K562 (cell line): Measurements from ENCODE around the gene REM2. TPM values are rescaled to one million over a fixed set of nuclear protein-coding genes. Genes with fewer than 3 reads are reported as not detected.

ENCODE experiments used
- ADNP ChIP-seq: fragments of 200-800 bp; sonication (Bioruptor generic); IDR thresholded peaks from 2 replicates; pipeline ENCODE4 v1.6.1; 2016; ENCODE audit warnings: missing genetic modification characterization, missing compliant biosample characterization
- EP400 ChIP-seq: fragments of 450-650 bp; IDR thresholded peaks from 2 replicates; pipeline ENCODE4 v1.6.1; 2017; ENCODE audit warnings: antibody characterized with exemption, mild to moderate bottlenecking, moderate library complexity
- HDAC1 ChIP-seq, 2 experiments: fragments of 450-650 bp; IDR thresholded peaks; 2 replicates each; pipeline ENCODE4 v1.6.1; 2016 to 2017; ENCODE audit warnings: inconsistent platforms in 1 of 2, mild to moderate bottlenecking in 1 of 2, moderate library complexity in 1 of 2
- HDAC3 ChIP-seq: fragments of 450-650 bp; IDR thresholded peaks from 2 replicates; pipeline ENCODE4 v1.6.1; 2018; ENCODE audit warnings: borderline replicate concordance, mild to moderate bottlenecking, moderate library complexity; ENCODE audit not compliant: partially characterized antibody
- HLTF ChIP-seq: fragments of 450-650 bp; IDR thresholded peaks from 2 replicates; pipeline ENCODE4 v1.6.1; 2016
- HMG20A ChIP-seq: fragments of 450-650 bp; formaldehyde crosslinking; conservative IDR thresholded peaks from 2 replicates; pipeline ENCODE4 v1.4.0; 2020; ENCODE audit warnings: mild to moderate bottlenecking, mixed read lengths
- KAT7 ChIP-seq: sonication (generic); formaldehyde crosslinking; IDR thresholded peaks from 2 replicates; pipeline ENCODE4 v1.8.0; 2022; ENCODE audit warnings: missing genetic modification reagents, mild to moderate bottlenecking, borderline replicate concordance
- LEF1 ChIP-seq: fragments of 450-650 bp; IDR thresholded peaks from 2 replicates; pipeline ENCODE4 v1.6.1; 2016; ENCODE audit warnings: mild to moderate bottlenecking
- MEIS2 ChIP-seq: fragments of 450-650 bp; IDR thresholded peaks from 2 replicates; pipeline ENCODE4 v1.6.1; 2014; ENCODE audit warnings: mild to moderate bottlenecking; ENCODE audit not compliant: partially characterized antibody
- MXI1 ChIP-seq: IDR thresholded peaks from 2 replicates; pipeline ENCODE4 v1.6.1; 2011; ENCODE audit warnings: low read depth, mild to moderate bottlenecking, improper control_type of control experiment, low read length
- NCOA2 ChIP-seq, 2 experiments: fragments of 450-650 bp; IDR thresholded peaks; 2 replicates each; pipeline ENCODE4 v1.6.1; 2018; ENCODE audit warnings: mild to moderate bottlenecking in 2 of 2, moderate library complexity in 1 of 2; ENCODE audit not compliant: partially characterized antibody in 2 of 2
- NFYB ChIP-seq: IDR thresholded peaks from 2 replicates; pipeline ENCODE4 v1.6.1; 2011; ENCODE audit warnings: mild to moderate bottlenecking, moderate library complexity; ENCODE audit not compliant: insufficient read length; ENCODE audit errors: extremely low read depth
- OTX1 ChIP-seq: fragments of 450-650 bp; formaldehyde crosslinking; IDR thresholded peaks from 2 replicates; pipeline ENCODE4 v1.4.0; 2022; ENCODE audit warnings: mild to moderate bottlenecking
- POLR2B ChIP-seq: fragments of 450-650 bp; IDR thresholded peaks from 2 replicates; pipeline ENCODE4 v1.6.1; 2018; ENCODE audit warnings: low read depth; ENCODE audit not compliant: partially characterized antibody
- RHOXF2B ChIP-seq: fragments of 250-450 bp; sonication (Bioruptor Pico); conservative IDR thresholded peaks from 2 replicates; pipeline ENCODE4 v1.5.1; 2021
- SP1 ChIP-seq: sonication (generic); formaldehyde crosslinking; IDR thresholded peaks from 2 replicates; pipeline ENCODE4 v1.8.1; 2022; ENCODE audit warnings: mild to moderate bottlenecking, missing genetic modification reagents
- SPI1 ChIP-seq: IDR thresholded peaks from 2 replicates; pipeline ENCODE4 v1.6.1; 2011; ENCODE audit warnings: low read depth, low read length, control low read depth, borderline replicate concordance
- ZBED1 ChIP-seq: IDR thresholded peaks from 2 replicates; pipeline ENCODE4 v1.6.1; 2014
- ZNF354B ChIP-seq: fragments of 250-450 bp; sonication (Bioruptor Pico); IDR thresholded peaks from 2 replicates; pipeline ENCODE4 v1.4.0; 2020
- ZSCAN32 ChIP-seq: fragments of 450-650 bp; formaldehyde crosslinking; IDR thresholded peaks from 2 replicates; pipeline ENCODE4 v1.4.0; 2020; ENCODE audit warnings: mild to moderate bottlenecking, moderate library complexity
- polyA plus RNA-seq, 8 experiments: library from polyadenylated mRNA; depleted of rRNA in 4 of 8; stranded (reverse) in 5 of 8; unstranded in 3 of 8; fragments of >200 nt; fragmentation: Nextera tagmentation in 2 of 8; fragmentation: Illumina TruSeq in 1 of 8; extraction: Ambion mirVana in 2 of 8; extraction: Trizol in 1 of 8; gene quantifications; 2 replicates each; pipeline versions ENCODE4 v1.2.1 to v1.2.3, GENCODE V29; 2011 to 2014; ENCODE audit warnings: inconsistent platforms in 1 of 8, missing spikeins in 1 of 8
- total RNA-seq, 7 experiments: library from RNA; depleted of rRNA in 6 of 7; stranded (reverse); fragments of >200 nt in 6 of 7; fragmentation: Illumina TruSeq in 2 of 7; extraction: Trizol in 2 of 7; gene quantifications; 2 replicates each; pipeline versions ENCODE4 v1.2.1 to v1.2.3, GENCODE V29; 2011 to 2021; ENCODE audit warnings: low replicate concordance in 1 of 7
- TF ChIP-seq, protein P1 (sequence below): sonication (generic); formaldehyde crosslinking; IDR thresholded peaks from 2 replicates; pipeline ENCODE4 v1.4.0; 2020; ENCODE audit warnings: mild to moderate bottlenecking, missing genetic modification reagents
- TF ChIP-seq, protein P2 (sequence below): sonication (generic); formaldehyde crosslinking; IDR thresholded peaks from 2 replicates; pipeline ENCODE4 v1.8.0; 2022; ENCODE audit warnings: mild to moderate bottlenecking, missing genetic modification reagents
- TF ChIP-seq, protein P3 (sequence below): fragments of 450-650 bp; formaldehyde crosslinking; IDR thresholded peaks from 2 replicates; pipeline ENCODE4 v1.4.0; 2020; ENCODE audit warnings: mild to moderate bottlenecking, moderate library complexity
- TF ChIP-seq, protein P4 (sequence below), 2 experiments: IDR thresholded peaks; 2 replicates each; pipeline ENCODE4 v1.6.1; 2011; ENCODE audit warnings: borderline replicate concordance in 1 of 2, control low read depth in 1 of 2, low read depth in 1 of 2, low read length in 1 of 2, mild to moderate bottlenecking in 1 of 2, mixed read lengths in 1 of 2, moderate library complexity in 1 of 2; ENCODE audit not compliant: insufficient read depth in 1 of 2, insufficient read length in 1 of 2, poor library complexity in 1 of 2, severe bottlenecking in 1 of 2; ENCODE audit errors: extremely low read depth in 1 of 2

The REM2 gene
- total and polyA plus RNA-seq, 9 of the 15 experiments (the other 6 are each of a cell fraction or from before 2014, with no cell fraction given) = 0.18 to 1.0 (median 0.38) TPM

DNA sequence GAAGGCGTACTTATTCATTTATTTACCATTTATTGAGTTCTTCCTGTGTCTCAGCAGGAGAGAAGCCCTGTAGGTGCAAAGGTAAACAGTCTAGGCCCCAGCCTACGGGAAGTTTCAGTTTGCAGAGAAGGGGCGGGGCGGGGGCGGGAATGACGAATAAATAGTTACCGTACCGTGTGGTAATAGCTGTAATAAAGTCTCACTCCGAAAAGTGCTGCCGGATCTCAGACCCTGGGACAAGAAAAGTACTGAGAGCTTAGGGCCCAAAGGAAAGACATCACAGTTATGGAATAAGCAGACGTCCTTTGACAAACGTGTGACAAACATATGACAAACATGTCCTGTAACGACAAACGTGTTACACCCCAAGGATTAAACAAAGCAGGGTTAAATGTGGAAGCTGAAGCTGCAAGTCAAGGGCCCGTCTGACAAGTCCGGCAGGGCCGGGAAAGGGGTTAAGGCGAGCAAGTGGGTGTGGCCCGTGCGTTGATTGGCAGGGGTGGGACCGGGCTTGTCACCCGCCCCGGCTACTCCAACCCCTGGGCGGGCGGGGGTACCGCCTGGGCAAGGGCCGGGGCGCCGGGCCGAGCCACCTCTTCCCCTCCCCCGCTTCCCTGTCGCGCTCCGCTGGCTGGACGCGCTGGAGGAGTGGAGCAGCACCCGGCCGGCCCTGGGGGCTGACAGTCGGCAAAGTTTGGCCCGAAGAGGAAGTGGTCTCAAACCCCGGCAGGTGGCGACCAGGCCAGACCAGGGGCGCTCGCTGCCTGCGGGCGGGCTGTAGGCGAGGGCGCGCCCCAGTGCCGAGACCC lies 11.6 kb upstream of the REM2 start, which contains the start of gene LRP10 (continued):
- TF ChIP-seq, protein P1, sequence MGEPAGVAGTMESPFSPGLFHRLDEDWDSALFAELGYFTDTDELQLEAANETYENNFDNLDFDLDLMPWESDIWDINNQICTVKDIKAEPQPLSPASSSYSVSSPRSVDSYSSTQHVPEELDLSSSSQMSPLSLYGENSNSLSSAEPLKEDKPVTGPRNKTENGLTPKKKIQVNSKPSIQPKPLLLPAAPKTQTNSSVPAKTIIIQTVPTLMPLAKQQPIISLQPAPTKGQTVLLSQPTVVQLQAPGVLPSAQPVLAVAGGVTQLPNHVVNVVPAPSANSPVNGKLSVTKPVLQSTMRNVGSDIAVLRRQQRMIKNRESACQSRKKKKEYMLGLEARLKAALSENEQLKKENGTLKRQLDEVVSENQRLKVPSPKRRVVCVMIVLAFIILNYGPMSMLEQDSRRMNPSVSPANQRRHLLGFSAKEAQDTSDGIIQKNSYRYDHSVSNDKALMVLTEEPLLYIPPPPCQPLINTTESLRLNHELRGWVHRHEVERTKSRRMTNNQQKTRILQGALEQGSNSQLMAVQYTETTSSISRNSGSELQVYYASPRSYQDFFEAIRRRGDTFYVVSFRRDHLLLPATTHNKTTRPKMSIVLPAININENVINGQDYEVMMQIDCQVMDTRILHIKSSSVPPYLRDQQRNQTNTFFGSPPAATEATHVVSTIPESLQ (CRISPR knock-in tag) = 0 out of 2 replicates have a peak, but pooled peaks have one; percentile 26
- TF ChIP-seq LEF1 = peak; percentile 55; the same call in 1 of the 2 replicates
- TF ChIP-seq MXI1 = 0 out of 2 replicates have a peak, but pooled peaks have one; percentile 9
- peak; percentile 93 for TF ChIP-seq SPI1
- TF ChIP-seq HDAC1 (IDR thresholded peaks at IDR 0.05) = peak; percentile 27 to 60; a peak in 2 of 4 replicates
- peak; percentile 27; the same call in 1 of the 2 replicates for TF ChIP-seq OTX1 (CRISPR knock-in tag)
- TF ChIP-seq, protein P2, sequence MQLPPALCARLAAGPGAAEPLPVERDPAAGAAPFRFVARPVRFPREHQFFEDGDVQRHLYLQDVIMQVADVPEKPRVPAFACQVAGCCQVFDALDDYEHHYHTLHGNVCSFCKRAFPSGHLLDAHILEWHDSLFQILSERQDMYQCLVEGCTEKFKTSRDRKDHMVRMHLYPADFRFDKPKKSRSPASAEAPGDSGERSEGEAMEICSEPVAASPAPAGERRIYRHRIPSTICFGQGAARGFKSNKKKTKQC (CRISPR knock-in tag) = no peak
- TF ChIP-seq NFYB = peak; percentile 18
- TF ChIP-seq, protein P3, sequence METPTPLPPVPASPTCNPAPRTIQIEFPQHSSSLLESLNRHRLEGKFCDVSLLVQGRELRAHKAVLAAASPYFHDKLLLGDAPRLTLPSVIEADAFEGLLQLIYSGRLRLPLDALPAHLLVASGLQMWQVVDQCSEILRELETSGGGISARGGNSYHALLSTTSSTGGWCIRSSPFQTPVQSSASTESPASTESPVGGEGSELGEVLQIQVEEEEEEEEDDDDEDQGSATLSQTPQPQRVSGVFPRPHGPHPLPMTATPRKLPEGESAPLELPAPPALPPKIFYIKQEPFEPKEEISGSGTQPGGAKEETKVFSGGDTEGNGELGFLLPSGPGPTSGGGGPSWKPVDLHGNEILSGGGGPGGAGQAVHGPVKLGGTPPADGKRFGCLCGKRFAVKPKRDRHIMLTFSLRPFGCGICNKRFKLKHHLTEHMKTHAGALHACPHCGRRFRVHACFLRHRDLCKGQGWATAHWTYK (CRISPR knock-in tag) = peak; percentile 47; the same call in 1 of the 2 replicates
- peak; percentile 66; the same call in 1 of the 2 replicates for TF ChIP-seq KAT7 (CRISPR knock-in tag)
- TF ChIP-seq ZNF354B (CRISPR knock-in tag) = no peak
- TF ChIP-seq, protein P4, sequence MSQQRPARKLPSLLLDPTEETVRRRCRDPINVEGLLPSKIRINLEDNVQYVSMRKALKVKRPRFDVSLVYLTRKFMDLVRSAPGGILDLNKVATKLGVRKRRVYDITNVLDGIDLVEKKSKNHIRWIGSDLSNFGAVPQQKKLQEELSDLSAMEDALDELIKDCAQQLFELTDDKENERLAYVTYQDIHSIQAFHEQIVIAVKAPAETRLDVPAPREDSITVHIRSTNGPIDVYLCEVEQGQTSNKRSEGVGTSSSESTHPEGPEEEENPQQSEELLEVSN (IDR thresholded peaks at IDR 0.05; ENCODE audit: borderline replicate concordance in 1 of 2, extremely low read depth in 1 of 2, insufficient read depth in 1 of 2, insufficient read length in 1 of 2, low read depth in 1 of 2, low read length in 1 of 2, poor library complexity in 1 of 2, severe bottlenecking in 1 of 2) = peak in 1 of 2 experiments; percentile 56
- peak; percentile 58; the same call in 1 of the 2 replicates for TF ChIP-seq EP400
- TF ChIP-seq POLR2B = peak; percentile 89
- no peak; the same call in 1 of the 2 replicates for TF ChIP-seq ZBED1
- TF ChIP-seq RHOXF2B (CRISPR knock-in tag) = 0 out of 2 replicates have a peak, but pooled peaks have one; percentile 10
- TF ChIP-seq HMG20A = no peak
- TF ChIP-seq HLTF = 0 out of 2 replicates have a peak, but pooled peaks have one; percentile 49
- TF ChIP-seq SP1 (CRISPR knock-in tag) = peak; percentile 83
- TF ChIP-seq ZSCAN32 (CRISPR knock-in tag) = no peak
- TF ChIP-seq HDAC3 = no peak
- peak in 1 of 2 experiments; percentile 74 for TF ChIP-seq NCOA2 (IDR thresholded peaks at IDR 0.05; ENCODE audit: partially characterized antibody in 2 of 2)
- TF ChIP-seq ADNP (tag) = peak; percentile 67; the same call in 1 of the 2 replicates
- TF ChIP-seq MEIS2 = peak; percentile 90
